B cell (primary cell): ENCODE results near the gene PRKACA. TPM values are rescaled to one million over a fixed set of nuclear protein-coding genes. Genes with fewer than 3 reads are reported as not detected.

Experiments used
- ATAC-seq: fragments of 200-7000 bp; cut with Tn5 transposase; one replicate; pipeline ENCODE4 v1.10.0; 2021; ENCODE audit warnings: low read depth, mild to moderate bottlenecking, moderate number of reproducible peaks, moderate library complexity
- CTCF ChIA-PET: fragments of 350-600 bp; sonication (Branson Sonifier 250); formaldehyde crosslinking; loops from one replicate; lab custom pipeline; 2021; ENCODE audit warnings: antibody characterized with exemption, inconsistent platforms; lab: Charles Lee
- POLR2A ChIA-PET: fragments of 350-600 bp; sonication (Branson Sonifier 250); formaldehyde crosslinking; loops from one replicate; lab custom pipeline; 2021; ENCODE audit warnings: antibody characterized with exemption; lab: Charles Lee
- DNase-seq: peaks from one replicate; pipeline ENCODE4 v3.0.0; 2013
- H2AFZ ChIP-seq: 2 replicates; pipeline ENCODE4 v1.6.1; 2012; ENCODE audit warnings: mild to moderate bottlenecking, low read depth, low read length; ENCODE audit not compliant: insufficient read depth, poor library complexity, severe bottlenecking
- H3K27ac ChIP-seq, 2 donors: 1 replicate in 1 of 2; 2 replicates in 1 of 2; pipeline ENCODE4 v1.5.1; 2012 to 2013; ENCODE audit warnings: low read length in 2 of 2, mild to moderate bottlenecking in 2 of 2, moderate library complexity in 1 of 2
- H3K27me3 ChIP-seq, 4 experiments: fragments of 200-600 bp in 1 of 4; sonication (generic) in 1 of 4; replicated peaks in 1 of 4; 1 replicate in 2 of 4; 2 replicates in 2 of 4; pipeline versions ENCODE4 v1.6.1 to v1.7.0; 2013 to 2016; ENCODE audit warnings: low read length in 3 of 4, mild to moderate bottlenecking in 2 of 4, mixed read lengths in 1 of 4, moderate library complexity in 1 of 4; ENCODE audit not compliant: insufficient read depth in 4 of 4, control insufficient read depth in 3 of 4; ENCODE audit errors: control extremely low read depth in 1 of 4
- H3K36me3 ChIP-seq, 2 experiments: replicated peaks in 1 of 2; 1 replicate in 1 of 2; 2 replicates in 1 of 2; pipeline versions ENCODE4 v1.6.1 to v1.7.1; 2013; ENCODE audit warnings: low read length in 1 of 2; ENCODE audit not compliant: insufficient read depth in 2 of 2, control insufficient read depth in 1 of 2; ENCODE audit errors: control extremely low read depth in 1 of 2, extremely low read depth in 1 of 2
- H3K4me1 ChIP-seq, 2 donors: fragments of 200-600 bp in 1 of 2; sonication (generic) in 1 of 2; 1 replicate in 1 of 2; 2 replicates in 1 of 2; pipeline versions ENCODE4 v1.5.1 to v1.6.1; 2013 to 2017; ENCODE audit warnings: low read length in 2 of 2; ENCODE audit not compliant: control insufficient read depth in 2 of 2, insufficient read depth in 2 of 2
- H3K4me2 ChIP-seq: replicated peaks from 2 replicates; pipeline ENCODE3; 2012; ENCODE audit warnings: mild to moderate bottlenecking, low read depth, low read length; ENCODE audit not compliant: poor library complexity, severe bottlenecking
- H3K4me3 ChIP-seq, 5 experiments: fragments of 200-600 bp in 1 of 5; sonication (generic) in 1 of 5; 1 replicate in 3 of 5; 2 replicates in 2 of 5; pipeline versions ENCODE4 v1.5.1 to v1.7.0; 2011 to 2016; ENCODE audit warnings: low read length in 4 of 5, mild to moderate bottlenecking in 4 of 5, low read depth in 2 of 5, control low read depth in 1 of 5, moderate library complexity in 1 of 5; ENCODE audit not compliant: insufficient read depth in 1 of 5; ENCODE audit errors: control extremely low read depth in 1 of 5, extremely low read depth in 1 of 5
- H3K79me2 ChIP-seq: fragments of 200-600 bp; sonication (generic); one replicate; pipeline ENCODE4 v1.6.0; 2016; ENCODE audit warnings: low read length; ENCODE audit not compliant: control insufficient read depth, insufficient read depth
- H3K9ac ChIP-seq: fragments of 200-600 bp; sonication (generic); 2 replicates; pipeline ENCODE4 v1.6.1; 2017; ENCODE audit warnings: mild to moderate bottlenecking, low read length, moderate library complexity
- H3K9me3 ChIP-seq, 3 donors: one replicate each; pipeline versions ENCODE4 v1.6.1 to v1.7.1; 2013; ENCODE audit warnings: low read length in 2 of 3; ENCODE audit not compliant: control insufficient read depth in 2 of 3, insufficient read depth in 1 of 3; ENCODE audit errors: control extremely low read depth in 1 of 3
- H4K20me1 ChIP-seq: 2 replicates; pipeline ENCODE4 v1.6.0; 2012; ENCODE audit warnings: mild to moderate bottlenecking, low read length; ENCODE audit not compliant: insufficient read depth, control insufficient read depth, poor library complexity, severe bottlenecking
- H3K27ac Mint-ChIP-seq: one replicate; pipeline ENCODE4 v1.8.0; 2021; ENCODE audit warnings: mixed read lengths
- H3K27me3 Mint-ChIP-seq: one replicate; pipeline ENCODE4 v1.8.0; 2021; ENCODE audit warnings: mixed read lengths
- H3K4me1 Mint-ChIP-seq: one replicate; pipeline ENCODE4 v1.8.0; 2021; ENCODE audit warnings: mixed read lengths
- H3K4me3 Mint-ChIP-seq: one replicate; pipeline ENCODE4 v1.8.0; 2021; ENCODE audit warnings: mixed read lengths
- H3K9me3 Mint-ChIP-seq: one replicate; pipeline ENCODE4 v1.8.0; 2022; ENCODE audit warnings: mixed read lengths; ENCODE audit not compliant: insufficient read depth
- CTCF ChIP-seq: fragments of 200-600 bp; IDR thresholded peaks from one replicate; pipeline ENCODE4 v1.8.0; 2022; ENCODE audit warnings: antibody characterized with exemption, mild to moderate bottlenecking
- EZH2 ChIP-seq: IDR thresholded peaks from 2 replicates; pipeline ENCODE4 v1.6.1; 2012; ENCODE audit warnings: borderline replicate concordance, low read depth, mild to moderate bottlenecking, moderate library complexity, low read length; ENCODE audit not compliant: insufficient read depth, poor library complexity, severe bottlenecking
- WGBS: methylation state at CpG from one replicate; pipeline ENCODE4 v1.1.5; 2013; ENCODE audit warnings: missing lambda C conversion rate; ENCODE audit not compliant: insufficient coverage; 5-methylcytosine and 5-hydroxymethylcytosine counted together
- intact Hi-C: fragments of 100-400 bp; cut with micrococcal nuclease; formaldehyde crosslinking; loops from one replicate; pipeline ENCODE4 v1.10.0; 2022
- polyA plus RNA-seq: library from polyadenylated mRNA; depleted of rRNA; stranded (reverse); fragments of >200 nt; gene quantifications from 2 replicates; pipeline ENCODE4 v1.2.3, GENCODE V29; 2012
- total RNA-seq, 2 donors: library from RNA; stranded (reverse); fragments of 120-200 nt in 1 of 2; gene quantifications; 1 replicate in 1 of 2; 2 replicates in 1 of 2; pipeline versions ENCODE4 v1.2.3 to v1.2.4, GENCODE V29; 2013 to 2022

The PRKACA gene
- total and polyA plus RNA-seq, 2 donors (not counting 1 experiment from before 2014, with no cell fraction given): 36.8 to 43.0 TPM

GRCh38 chr19:14058182-14059092, 59.1 kb downstream of the PRKACA start:
- no peak overlapping the region for H3K4me3 ChIP-seq
- DNase-seq (no peak), ATAC-seq (peak; percentile 36)
- Mint-ChIP-seq H3K4me3 (peak overlapping the region; percentile 71), H3K27ac (no peak overlapping the region), H3K27me3 (peaks cover 37% of the 10 kb centered on the region), H3K4me1 (peaks cover 18% of the 10 kb centered on the region), H3K9me3 (no peaks in the 10 kb centered on the region)
- H3K9me3 ChIP-seq: peaks cover 0 to 11% (median 0%) of the 10 kb centered on the region in 3 donors
- WGBS: 24% methylated on average over 17 of the region's 17 CpGs
- no peaks in the 10 kb centered on the region for H3K36me3 ChIP-seq
- no peaks in the 10 kb centered on the region for H3K79me2 ChIP-seq
- H3K4me2 ChIP-seq: peak overlapping the region; percentile 70
- ChIA-PET POLR2A (interaction anchor here (0.6 kb wide), 1 partner anchor 9 kb away, joined by 12 read pairs; no protein-coding TSS in a partner anchor), CTCF (interaction anchor here (0.6 to 3.4 kb wide), 26 partner anchors 10 to 335 kb away, joined by 3 to 43 read pairs (median 4); partner anchors contain the start of genes ASF1B, BRME1, CC2D1A and MISP3)
- intact Hi-C loops: loop anchor here (2.0 kb wide), 1 partner anchor 14 kb away; the partner anchor contains the start of gene MISP3
- no peak overlapping the region for H2AFZ ChIP-seq
- H3K27ac ChIP-seq: no peak overlapping the region
- TF ChIP-seq CTCF (no peak), EZH2 (no peak)
- H3K27me3 ChIP-seq: peaks cover 0 to 54% (median 28%) of the 10 kb centered on the region in 4 experiments
- H3K4me1 ChIP-seq: peaks cover 18 to 22% of the 10 kb centered on the region in 2 donors
- H3K9ac ChIP-seq: no peak overlapping the region
- H4K20me1 ChIP-seq: no peaks in the 10 kb centered on the region
